AG04449 (cell line): ENCODE measurements around the gene GALNT16.

Experiments
- CTCF ChIA-PET: fragments of 350-600 bp; formaldehyde crosslinking; extraction: SDS; loops from one replicate; lab custom pipeline; 2021; ENCODE audit warnings: antibody characterized with exemption; lab: Yijun Ruan, JAX
- POLR2A ChIA-PET: fragments of 400-600, 350-600 bp; formaldehyde crosslinking; extraction: SDS; loops from one replicate; lab custom pipeline; 2020; ENCODE audit warnings: antibody characterized with exemption, inconsistent platforms; lab: Yijun Ruan, JAX
- DNase-seq: peaks from one replicate; pipeline ENCODE4 v3.0.0-alpha.2; 2010; ENCODE audit warnings: low read depth, low spot score
- H3K4me3 ChIP-seq: 2 replicates; pipeline ENCODE4 v1.5.1; 2011; ENCODE audit warnings: low read depth, mild to moderate bottlenecking, control low read depth, low read length
- CTCF ChIP-seq: IDR thresholded peaks from one replicate; pipeline ENCODE4 v1.5.1; 2011; ENCODE audit warnings: mild to moderate bottlenecking, moderate library complexity, low read length, control low read depth, inconsistent platforms; ENCODE audit not compliant: insufficient read depth; ENCODE audit errors: missing control alignments

Gene GALNT16

GRCh38 chr14:69345402-69345801, 85.4 kb downstream of the GALNT16 start:
- POLR2A ChIA-PET: no interaction called here
- TF ChIP-seq CTCF: no peak
- CTCF ChIA-PET: interaction anchor here (0.7 to 8.1 kb wide), 9 partner anchors 9 to 216 kb away, joined by 3 to 86 read pairs (median 6); no protein-coding TSS in a partner anchor
- no peak overlapping the region for H3K4me3 ChIP-seq
- no peak for DNase-seq

GRCh38 chr14:69346710-69347109, 86.8 kb downstream of the GALNT16 start:
- ChIA-PET CTCF (interaction anchor here (0.6 to 8.1 kb wide), 26 partner anchors 8 to 154 kb away, joined by 3 to 86 read pairs (median 4); partner anchors contain the start of genes ERH and SLC39A9), POLR2A (no interaction called here)
- no peak for DNase-seq
- peak; percentile 93 for TF ChIP-seq CTCF
- no peak overlapping the region for H3K4me3 ChIP-seq

- ChIA-PET POLR2A (no interaction called here), CTCF (interaction anchor here (8.1 kb wide), 1 partner anchor 108 kb away, joined by 86 read pairs; no protein-coding TSS in a partner anchor)
- no peak overlapping the region for H3K4me3 ChIP-seq
- TF ChIP-seq CTCF: no peak
- DNase-seq: no peak
Observed at GRCh38 chr14:69349091-69349777, 89.3 kb downstream of the GALNT16 start.

- TF ChIP-seq CTCF: no peak
- CTCF ChIA-PET: interaction anchor here (1.0 to 1.6 kb wide), 4 partner anchors 9 to 102 kb away, joined by 3 to 9 read pairs (median 4); no protein-coding TSS in a partner anchor
- DNase-seq: no peak
- POLR2A ChIA-PET: no interaction called here
- H3K4me3 ChIP-seq: no peak overlapping the region
Observed at GRCh38 chr14:69350892-69351291, 90.9 kb downstream of the GALNT16 start.

- TF ChIP-seq CTCF: no peak
- DNase-seq: no peak
- ChIA-PET POLR2A (no interaction called here), CTCF (interaction anchor here (1.0 to 1.6 kb wide), 5 partner anchors 9 to 109 kb away, joined by 3 to 9 read pairs (median 5); no protein-coding TSS in a partner anchor)
- no peak overlapping the region for H3K4me3 ChIP-seq
Observed at GRCh38 chr14:69351385-69351784, 91.4 kb downstream of the GALNT16 start.

- ChIA-PET CTCF (interaction anchor here (1.0 to 1.6 kb wide), 5 partner anchors 8 to 109 kb away, joined by 3 to 9 read pairs (median 5); no protein-coding TSS in a partner anchor), POLR2A (no interaction called here)
- DNase-seq: no peak
- TF ChIP-seq CTCF: no peak
- no peak overlapping the region for H3K4me3 ChIP-seq
Observed at GRCh38 chr14:69351911-69352310, 92.0 kb downstream of the GALNT16 start.
